K562 (cell line): ENCODE measurements around the gene PEF1. TPM values are rescaled to one million over a fixed set of nuclear protein-coding genes. Genes with fewer than 3 reads are reported as not detected.

ENCODE experiments used
- ADNP ChIP-seq: fragments of 200-800 bp; sonication (Bioruptor generic); IDR thresholded peaks from 2 replicates; pipeline ENCODE4 v1.6.1; 2016; ENCODE audit warnings: missing genetic modification characterization, missing compliant biosample characterization
- ARNT ChIP-seq, 2 experiments: fragments of 450-650 bp; IDR thresholded peaks; 2 replicates each; pipeline ENCODE4 v1.6.1; 2016; ENCODE audit warnings: mild to moderate bottlenecking in 1 of 2
- CAMTA2 ChIP-seq: fragments of 250-450 bp; sonication (Bioruptor Pico); conservative IDR thresholded peaks from 2 replicates; pipeline ENCODE4 v1.5.1; 2022
- ILK ChIP-seq: fragments of 450-650 bp; IDR thresholded peaks from 2 replicates; pipeline ENCODE4 v1.6.1; 2016; ENCODE audit warnings: missing genetic modification characterization, low read depth, mild to moderate bottlenecking, missing compliant biosample characterization, moderate library complexity, borderline replicate concordance
- PTRF ChIP-seq: fragments of 450-650 bp; IDR thresholded peaks from 2 replicates; pipeline ENCODE4 v1.6.1; 2016; ENCODE audit warnings: mild to moderate bottlenecking, missing genetic modification characterization, missing compliant biosample characterization
- RB1 ChIP-seq: fragments of 450-650 bp; IDR thresholded peaks from 2 replicates; pipeline ENCODE4 v1.6.1; 2017; ENCODE audit warnings: low read depth, mild to moderate bottlenecking
- SIX5 ChIP-seq, 2 experiments: IDR thresholded peaks; 2 replicates each; pipeline ENCODE4 v1.6.1; 2011; ENCODE audit warnings: low read length in 2 of 2, borderline replicate concordance in 1 of 2, low read depth in 1 of 2, mild to moderate bottlenecking in 1 of 2, moderate library complexity in 1 of 2; ENCODE audit not compliant: insufficient read depth in 1 of 2
- ZNF324 ChIP-seq: fragments of 250-450 bp; sonication (Bioruptor Pico); IDR thresholded peaks from 2 replicates; pipeline ENCODE4 v1.4.0; 2020; ENCODE audit warnings: mild to moderate bottlenecking
- ZNF707 ChIP-seq: fragments of 250-450 bp; sonication (Bioruptor Pico); conservative IDR thresholded peaks from 2 replicates; pipeline ENCODE4 v1.8.0; 2022; ENCODE audit warnings: inconsistent platforms, mild to moderate bottlenecking, moderate library complexity
- polyA plus RNA-seq, 8 experiments: library from polyadenylated mRNA; depleted of rRNA in 4 of 8; stranded (reverse) in 5 of 8; unstranded in 3 of 8; fragments of >200 nt; fragmentation: Nextera tagmentation in 2 of 8; fragmentation: Illumina TruSeq in 1 of 8; extraction: Ambion mirVana in 2 of 8; extraction: Trizol in 1 of 8; gene quantifications; 2 replicates each; pipeline versions ENCODE4 v1.2.1 to v1.2.3, GENCODE V29; 2011 to 2014; ENCODE audit warnings: inconsistent platforms in 1 of 8, missing spikeins in 1 of 8
- total RNA-seq, 7 experiments: library from RNA; depleted of rRNA in 6 of 7; stranded (reverse); fragments of >200 nt in 6 of 7; fragmentation: Illumina TruSeq in 2 of 7; extraction: Trizol in 2 of 7; gene quantifications; 2 replicates each; pipeline versions ENCODE4 v1.2.1 to v1.2.3, GENCODE V29; 2011 to 2021; ENCODE audit warnings: low replicate concordance in 1 of 7
- TF ChIP-seq, protein P1 (sequence below): sonication (generic); formaldehyde crosslinking; IDR thresholded peaks from 2 replicates; pipeline ENCODE4 v1.8.1; 2023; ENCODE audit warnings: mild to moderate bottlenecking, missing genetic modification reagents
- TF ChIP-seq, protein P2 (sequence below): fragments of 450-650 bp; IDR thresholded peaks from 2 replicates; pipeline ENCODE4 v1.6.1; 2014; ENCODE audit warnings: low read depth, mild to moderate bottlenecking, moderate library complexity, borderline replicate concordance
- TF ChIP-seq, protein P3 (sequence below): fragments of 450-650 bp; IDR thresholded peaks from 2 replicates; pipeline ENCODE4 v1.7.1; 2018; ENCODE audit warnings: mild to moderate bottlenecking, low read depth; ENCODE audit not compliant: partially characterized antibody
- TF ChIP-seq, protein P4 (sequence below): IDR thresholded peaks from 3 replicates; pipeline ENCODE4 v1.6.1; 2011; ENCODE audit warnings: borderline replicate concordance, mild to moderate bottlenecking; ENCODE audit not compliant: insufficient read length, insufficient read depth
- TF ChIP-seq, protein P5 (sequence below): fragments of 250-450 bp; sonication (Bioruptor Pico); IDR thresholded peaks from 2 replicates; pipeline ENCODE4 v1.8.0; 2022; ENCODE audit warnings: inconsistent platforms

PEF1 gene
- total and polyA plus RNA-seq, 9 of the 15 experiments (the other 6 are each of a cell fraction or from before 2014, with no cell fraction given) = 26.3 to 95.5 (median 61.9) TPM

DNA sequence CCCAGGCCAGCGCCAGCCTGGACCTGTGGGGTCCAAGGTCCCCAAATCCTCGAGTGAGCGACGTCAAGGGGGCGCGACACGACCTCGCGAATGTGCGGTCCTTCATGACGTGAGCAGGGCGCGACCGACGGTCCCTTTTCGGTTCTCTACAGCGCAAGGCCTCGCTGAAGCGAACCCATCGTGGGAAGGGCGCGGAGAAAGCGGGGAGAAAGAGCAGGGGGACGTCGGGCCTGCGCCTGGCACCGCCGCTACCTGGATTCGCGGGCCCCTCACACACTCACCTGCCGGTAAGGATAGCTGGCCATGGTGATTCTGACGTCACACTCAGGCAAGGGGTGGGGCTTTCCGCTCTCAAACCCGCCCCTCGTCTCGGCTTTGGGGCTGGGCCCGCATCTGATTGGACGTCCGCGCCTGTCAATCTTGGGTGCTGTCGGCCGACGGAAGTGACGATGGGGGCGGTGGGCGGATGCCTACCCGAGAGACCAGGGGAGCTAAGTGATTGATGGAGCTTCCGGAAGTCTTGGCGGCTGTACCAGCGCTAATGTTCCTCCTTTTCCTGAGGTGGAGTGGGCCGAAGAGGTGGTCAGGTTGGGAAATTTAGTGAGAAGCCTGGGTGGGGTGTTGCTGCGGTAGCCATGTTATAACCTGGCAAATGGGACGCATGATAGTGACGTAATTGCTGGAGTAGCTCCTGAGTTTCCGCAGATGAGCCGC lies at the start of gene PEF1 (continued):
- TF ChIP-seq, protein P1, sequence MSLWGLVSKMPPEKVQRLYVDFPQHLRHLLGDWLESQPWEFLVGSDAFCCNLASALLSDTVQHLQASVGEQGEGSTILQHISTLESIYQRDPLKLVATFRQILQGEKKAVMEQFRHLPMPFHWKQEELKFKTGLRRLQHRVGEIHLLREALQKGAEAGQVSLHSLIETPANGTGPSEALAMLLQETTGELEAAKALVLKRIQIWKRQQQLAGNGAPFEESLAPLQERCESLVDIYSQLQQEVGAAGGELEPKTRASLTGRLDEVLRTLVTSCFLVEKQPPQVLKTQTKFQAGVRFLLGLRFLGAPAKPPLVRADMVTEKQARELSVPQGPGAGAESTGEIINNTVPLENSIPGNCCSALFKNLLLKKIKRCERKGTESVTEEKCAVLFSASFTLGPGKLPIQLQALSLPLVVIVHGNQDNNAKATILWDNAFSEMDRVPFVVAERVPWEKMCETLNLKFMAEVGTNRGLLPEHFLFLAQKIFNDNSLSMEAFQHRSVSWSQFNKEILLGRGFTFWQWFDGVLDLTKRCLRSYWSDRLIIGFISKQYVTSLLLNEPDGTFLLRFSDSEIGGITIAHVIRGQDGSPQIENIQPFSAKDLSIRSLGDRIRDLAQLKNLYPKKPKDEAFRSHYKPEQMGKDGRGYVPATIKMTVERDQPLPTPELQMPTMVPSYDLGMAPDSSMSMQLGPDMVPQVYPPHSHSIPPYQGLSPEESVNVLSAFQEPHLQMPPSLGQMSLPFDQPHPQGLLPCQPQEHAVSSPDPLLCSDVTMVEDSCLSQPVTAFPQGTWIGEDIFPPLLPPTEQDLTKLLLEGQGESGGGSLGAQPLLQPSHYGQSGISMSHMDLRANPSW (CRISPR knock-in tag) = peak; percentile 39; the same call in 1 of the 2 replicates
- TF ChIP-seq, protein P2, sequence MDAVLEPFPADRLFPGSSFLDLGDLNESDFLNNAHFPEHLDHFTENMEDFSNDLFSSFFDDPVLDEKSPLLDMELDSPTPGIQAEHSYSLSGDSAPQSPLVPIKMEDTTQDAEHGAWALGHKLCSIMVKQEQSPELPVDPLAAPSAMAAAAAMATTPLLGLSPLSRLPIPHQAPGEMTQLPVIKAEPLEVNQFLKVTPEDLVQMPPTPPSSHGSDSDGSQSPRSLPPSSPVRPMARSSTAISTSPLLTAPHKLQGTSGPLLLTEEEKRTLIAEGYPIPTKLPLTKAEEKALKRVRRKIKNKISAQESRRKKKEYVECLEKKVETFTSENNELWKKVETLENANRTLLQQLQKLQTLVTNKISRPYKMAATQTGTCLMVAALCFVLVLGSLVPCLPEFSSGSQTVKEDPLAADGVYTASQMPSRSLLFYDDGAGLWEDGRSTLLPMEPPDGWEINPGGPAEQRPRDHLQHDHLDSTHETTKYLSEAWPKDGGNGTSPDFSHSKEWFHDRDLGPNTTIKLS = peak; percentile 55
- TF ChIP-seq ARNT (IDR thresholded peaks at IDR 0.05) (peak; percentile 72 to 90), ADNP (tag) (no peak), ZNF324 (CRISPR knock-in tag) (no peak), RB1 (peak; percentile 88), SIX5 (IDR thresholded peaks at IDR 0.05; ENCODE audit: borderline replicate concordance in 1 of 2, insufficient read depth in 1 of 2, low read depth in 1 of 2, low read length in 2 of 2) (peak; percentile 58 to 59; a peak in 3 of 4 replicates), CAMTA2 (CRISPR knock-in tag) (no peak), ILK (tag) (no peak), PTRF (no peak), ZNF707 (CRISPR knock-in tag) (no peak)
- TF ChIP-seq, protein P3, sequence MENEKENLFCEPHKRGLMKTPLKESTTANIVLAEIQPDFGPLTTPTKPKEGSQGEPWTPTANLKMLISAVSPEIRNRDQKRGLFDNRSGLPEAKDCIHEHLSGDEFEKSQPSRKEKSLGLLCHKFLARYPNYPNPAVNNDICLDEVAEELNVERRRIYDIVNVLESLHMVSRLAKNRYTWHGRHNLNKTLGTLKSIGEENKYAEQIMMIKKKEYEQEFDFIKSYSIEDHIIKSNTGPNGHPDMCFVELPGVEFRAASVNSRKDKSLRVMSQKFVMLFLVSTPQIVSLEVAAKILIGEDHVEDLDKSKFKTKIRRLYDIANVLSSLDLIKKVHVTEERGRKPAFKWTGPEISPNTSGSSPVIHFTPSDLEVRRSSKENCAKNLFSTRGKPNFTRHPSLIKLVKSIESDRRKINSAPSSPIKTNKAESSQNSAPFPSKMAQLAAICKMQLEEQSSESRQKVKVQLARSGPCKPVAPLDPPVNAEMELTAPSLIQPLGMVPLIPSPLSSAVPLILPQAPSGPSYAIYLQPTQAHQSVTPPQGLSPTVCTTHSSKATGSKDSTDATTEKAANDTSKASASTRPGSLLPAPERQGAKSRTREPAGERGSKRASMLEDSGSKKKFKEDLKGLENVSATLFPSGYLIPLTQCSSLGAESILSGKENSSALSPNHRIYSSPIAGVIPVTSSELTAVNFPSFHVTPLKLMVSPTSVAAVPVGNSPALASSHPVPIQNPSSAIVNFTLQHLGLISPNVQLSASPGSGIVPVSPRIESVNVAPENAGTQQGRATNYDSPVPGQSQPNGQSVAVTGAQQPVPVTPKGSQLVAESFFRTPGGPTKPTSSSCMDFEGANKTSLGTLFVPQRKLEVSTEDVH = peak; percentile 97
- TF ChIP-seq, protein P4, sequence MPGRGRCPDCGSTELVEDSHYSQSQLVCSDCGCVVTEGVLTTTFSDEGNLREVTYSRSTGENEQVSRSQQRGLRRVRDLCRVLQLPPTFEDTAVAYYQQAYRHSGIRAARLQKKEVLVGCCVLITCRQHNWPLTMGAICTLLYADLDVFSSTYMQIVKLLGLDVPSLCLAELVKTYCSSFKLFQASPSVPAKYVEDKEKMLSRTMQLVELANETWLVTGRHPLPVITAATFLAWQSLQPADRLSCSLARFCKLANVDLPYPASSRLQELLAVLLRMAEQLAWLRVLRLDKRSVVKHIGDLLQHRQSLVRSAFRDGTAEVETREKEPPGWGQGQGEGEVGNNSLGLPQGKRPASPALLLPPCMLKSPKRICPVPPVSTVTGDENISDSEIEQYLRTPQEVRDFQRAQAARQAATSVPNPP = no peak
- TF ChIP-seq, protein P5, sequence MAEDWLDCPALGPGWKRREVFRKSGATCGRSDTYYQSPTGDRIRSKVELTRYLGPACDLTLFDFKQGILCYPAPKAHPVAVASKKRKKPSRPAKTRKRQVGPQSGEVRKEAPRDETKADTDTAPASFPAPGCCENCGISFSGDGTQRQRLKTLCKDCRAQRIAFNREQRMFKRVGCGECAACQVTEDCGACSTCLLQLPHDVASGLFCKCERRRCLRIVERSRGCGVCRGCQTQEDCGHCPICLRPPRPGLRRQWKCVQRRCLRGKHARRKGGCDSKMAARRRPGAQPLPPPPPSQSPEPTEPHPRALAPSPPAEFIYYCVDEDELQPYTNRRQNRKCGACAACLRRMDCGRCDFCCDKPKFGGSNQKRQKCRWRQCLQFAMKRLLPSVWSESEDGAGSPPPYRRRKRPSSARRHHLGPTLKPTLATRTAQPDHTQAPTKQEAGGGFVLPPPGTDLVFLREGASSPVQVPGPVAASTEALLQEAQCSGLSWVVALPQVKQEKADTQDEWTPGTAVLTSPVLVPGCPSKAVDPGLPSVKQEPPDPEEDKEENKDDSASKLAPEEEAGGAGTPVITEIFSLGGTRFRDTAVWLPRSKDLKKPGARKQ = no peak
